Skeletal muscle satellite cell (primary cell): ENCODE measurements around the gene EHD2.

Experiments used
- H3K27me3 ChIP-seq: 2 replicates; pipeline ENCODE4 v1.7.0; 2013; ENCODE audit warnings: low read length; ENCODE audit not compliant: control insufficient read depth, insufficient read depth
- H3K36me3 ChIP-seq: 2 replicates; pipeline ENCODE4 v1.7.0; 2013; ENCODE audit warnings: mild to moderate bottlenecking, control low read depth, low read length; ENCODE audit not compliant: insufficient read depth
- H3K4me1 ChIP-seq: 2 replicates; pipeline ENCODE4 v1.7.0; 2013; ENCODE audit warnings: low read length; ENCODE audit not compliant: control insufficient read depth, insufficient read depth
- H3K4me2 ChIP-seq: 2 replicates; pipeline ENCODE4 v1.7.0; 2013; ENCODE audit warnings: mild to moderate bottlenecking, low read length
- H3K4me3 ChIP-seq: 2 replicates; pipeline ENCODE4 v1.7.0; 2013; ENCODE audit warnings: low read length
- H3K9ac ChIP-seq: 2 replicates; pipeline ENCODE4 v1.7.0; 2013; ENCODE audit warnings: mild to moderate bottlenecking, low read depth, low read length, moderate library complexity
- H3K9me3 ChIP-seq: replicated peaks from 2 replicates; pipeline ENCODE4 v1.7.0; 2013; ENCODE audit warnings: mild to moderate bottlenecking, control low read depth, low read length

Gene EHD2

GRCh38 chr19:47679251-47679900 lies 33.8 kb upstream of the EHD2 start:
- H3K4me1 ChIP-seq: no peaks in the 10 kb centered on the region
- H3K36me3 ChIP-seq: peaks cover 34% of the 10 kb centered on the region
- H3K4me3 ChIP-seq: no peak overlapping the region
- H3K27me3 ChIP-seq: no peaks in the 10 kb centered on the region
- no peak overlapping the region for H3K9ac ChIP-seq
- no peak overlapping the region for H3K4me2 ChIP-seq
- no peaks in the 10 kb centered on the region for H3K9me3 ChIP-seq

GRCh38 chr19:47679922-47680857 lies 33.0 kb upstream of the EHD2 start:
- Histone ChIP-seq H3K9ac (no peak overlapping the region), H3K4me2 (no peak overlapping the region), H3K9me3 (no peaks in the 10 kb centered on the region), H3K27me3 (no peaks in the 10 kb centered on the region), H3K4me3 (no peak overlapping the region), H3K36me3 (peaks cover 27% of the 10 kb centered on the region), H3K4me1 (no peaks in the 10 kb centered on the region)

GRCh38 chr19:47680858-47681332 lies 32.3 kb upstream of the EHD2 start:
- H3K9ac ChIP-seq: no peak overlapping the region
- no peaks in the 10 kb centered on the region for H3K9me3 ChIP-seq
- no peak overlapping the region for H3K4me3 ChIP-seq
- H3K27me3 ChIP-seq: no peaks in the 10 kb centered on the region
- peaks cover 25% of the 10 kb centered on the region for H3K36me3 ChIP-seq
- no peaks in the 10 kb centered on the region for H3K4me1 ChIP-seq
- no peak overlapping the region for H3K4me2 ChIP-seq

- Histone ChIP-seq H3K4me2 (no peak overlapping the region), H3K36me3 (peaks cover 25% of the 10 kb centered on the region), H3K9ac (no peak overlapping the region), H3K4me1 (no peaks in the 10 kb centered on the region), H3K27me3 (no peaks in the 10 kb centered on the region), H3K9me3 (no peaks in the 10 kb centered on the region), H3K4me3 (no peak overlapping the region)
These were observed 31.8 kb upstream of the EHD2 start for GRCh38 chr19:47681388-47681787.

- H3K4me1 ChIP-seq: no peaks in the 10 kb centered on the region
- peaks cover 22% of the 10 kb centered on the region for H3K36me3 ChIP-seq
- H3K4me2 ChIP-seq: no peak overlapping the region
- H3K9ac ChIP-seq: no peak overlapping the region
- no peak overlapping the region for H3K4me3 ChIP-seq
- no peaks in the 10 kb centered on the region for H3K9me3 ChIP-seq
- H3K27me3 ChIP-seq: no peaks in the 10 kb centered on the region
These were observed 31.3 kb upstream of the EHD2 start for GRCh38 chr19:47681936-47682335.

- no peak overlapping the region for H3K4me3 ChIP-seq
- no peaks in the 10 kb centered on the region for H3K4me1 ChIP-seq
- H3K9ac ChIP-seq: no peak overlapping the region
- H3K4me2 ChIP-seq: no peak overlapping the region
- H3K36me3 ChIP-seq: peaks cover 14% of the 10 kb centered on the region
- H3K27me3 ChIP-seq: no peaks in the 10 kb centered on the region
- no peaks in the 10 kb centered on the region for H3K9me3 ChIP-seq
These were observed 30.3 kb upstream of the EHD2 start for GRCh38 chr19:47682939-47683338.

GRCh38 chr19:47686679-47687450 lies 26.4 kb upstream of the EHD2 start:
- H3K4me1 ChIP-seq: no peaks in the 10 kb centered on the region
- H3K4me2 ChIP-seq: no peak overlapping the region
- H3K36me3 ChIP-seq: peaks cover 13% of the 10 kb centered on the region
- no peak overlapping the region for H3K4me3 ChIP-seq
- no peaks in the 10 kb centered on the region for H3K9me3 ChIP-seq
- no peaks in the 10 kb centered on the region for H3K27me3 ChIP-seq
- H3K9ac ChIP-seq: no peak overlapping the region

GRCh38 chr19:47687906-47688305 lies 25.3 kb upstream of the EHD2 start:
- H3K9ac ChIP-seq: no peak overlapping the region
- no peaks in the 10 kb centered on the region for H3K4me1 ChIP-seq
- no peaks in the 10 kb centered on the region for H3K9me3 ChIP-seq
- H3K36me3 ChIP-seq: peaks cover 16% of the 10 kb centered on the region
- H3K4me2 ChIP-seq: no peak overlapping the region
- H3K4me3 ChIP-seq: no peak overlapping the region
- H3K27me3 ChIP-seq: no peaks in the 10 kb centered on the region

GRCh38 chr19:47691090-47691489 lies 22.1 kb upstream of the EHD2 start:
- Histone ChIP-seq H3K27me3 (no peaks in the 10 kb centered on the region), H3K9me3 (no peaks in the 10 kb centered on the region), H3K36me3 (peaks cover 21% of the 10 kb centered on the region), H3K9ac (no peak overlapping the region), H3K4me2 (no peak overlapping the region), H3K4me3 (no peak overlapping the region), H3K4me1 (no peaks in the 10 kb centered on the region)

- Histone ChIP-seq H3K4me3 (no peak overlapping the region), H3K9me3 (no peaks in the 10 kb centered on the region), H3K4me1 (no peaks in the 10 kb centered on the region), H3K9ac (no peak overlapping the region), H3K36me3 (peaks cover 25% of the 10 kb centered on the region), H3K4me2 (no peak overlapping the region), H3K27me3 (no peaks in the 10 kb centered on the region)
These were observed 21.4 kb upstream of the EHD2 start for GRCh38 chr19:47691782-47692181.

GRCh38 chr19:47693489-47693888 lies 19.7 kb upstream of the EHD2 start:
- peaks cover 3% of the 10 kb centered on the region for H3K4me1 ChIP-seq
- no peak overlapping the region for H3K4me3 ChIP-seq
- peaks cover 29% of the 10 kb centered on the region for H3K36me3 ChIP-seq
- H3K27me3 ChIP-seq: no peaks in the 10 kb centered on the region
- no peak overlapping the region for H3K4me2 ChIP-seq
- no peaks in the 10 kb centered on the region for H3K9me3 ChIP-seq
- H3K9ac ChIP-seq: no peak overlapping the region
